ENCODE results near the gene RRM2. TPM values are rescaled to one million over a fixed set of nuclear protein-coding genes. Genes with fewer than 3 reads are reported as not detected.
"Not testable (repeated sequence)": the region's sequence is repeated elsewhere in the genome, so short reads cannot be mapped to it uniquely, and the experiment has no call there.

The RRM2 gene
- total RNA-seq, 1 experiment from 2014 or later: 223 TPM

DNA sequence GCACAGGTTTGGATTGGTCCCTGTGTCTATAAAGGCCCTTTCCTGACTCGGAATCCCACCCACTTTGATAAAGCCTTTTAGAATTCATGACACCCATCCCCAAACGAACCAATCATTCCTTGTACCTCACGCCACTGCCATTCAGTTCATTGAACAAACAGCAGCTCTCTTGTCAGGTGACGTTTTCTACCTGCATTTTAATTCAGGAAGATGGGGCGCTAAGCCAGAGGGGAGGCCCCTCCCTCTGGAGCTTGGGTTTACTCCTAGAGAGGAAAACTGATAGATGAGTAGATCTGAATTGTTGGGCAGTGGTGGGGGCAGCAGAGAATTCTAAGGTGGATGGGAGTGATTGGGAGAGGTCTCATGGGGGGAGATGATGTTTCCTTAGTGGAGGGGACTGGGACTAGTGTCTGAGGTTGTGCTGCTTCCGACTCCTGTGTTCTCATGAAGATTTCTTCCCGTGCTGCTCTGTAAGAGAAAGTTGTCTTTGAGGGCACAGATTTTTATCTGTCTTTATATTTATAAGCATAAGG is 9.6 kb downstream of the RRM2 start:
- DNase-seq (ENCODE audit: low spot score): no peak

- no peak for DNase-seq (ENCODE audit: low spot score)
Observed at GRCh38 chr2:10132596-10132995, 10.1 kb downstream of the RRM2 start.

DNA sequence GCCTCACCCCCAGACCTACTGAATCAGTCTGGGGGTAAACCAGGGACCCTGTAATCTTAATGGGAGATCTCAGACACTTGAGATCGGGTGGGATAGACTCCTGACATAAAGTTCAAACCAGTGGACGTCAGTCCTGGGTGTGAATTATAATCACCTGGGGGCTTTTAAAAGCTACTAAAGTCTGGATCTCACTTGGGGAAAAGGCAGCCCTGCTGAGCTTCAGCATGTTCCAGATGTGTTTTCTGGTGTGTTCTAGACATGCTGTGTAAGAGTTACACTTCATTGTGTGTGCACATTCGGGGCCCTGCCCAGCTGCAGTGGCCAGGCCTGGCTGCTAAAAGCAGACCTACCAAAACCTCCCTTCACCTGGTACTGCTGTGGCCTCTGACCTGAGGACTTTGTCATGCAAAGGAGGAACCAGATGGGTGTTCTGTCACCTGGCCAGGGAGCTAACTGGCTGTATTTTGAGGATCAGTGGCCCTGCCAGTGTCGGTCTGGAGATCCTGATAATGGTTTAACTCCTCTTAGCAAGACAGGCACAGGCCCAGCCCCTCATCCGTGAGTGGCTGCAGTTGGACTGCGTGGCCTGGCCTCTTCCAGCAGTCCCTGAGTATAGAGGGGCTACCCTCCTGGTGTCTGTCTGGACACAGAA is 10.6 kb downstream of the RRM2 start:
- no peak for DNase-seq (ENCODE audit: low spot score)

DNA sequence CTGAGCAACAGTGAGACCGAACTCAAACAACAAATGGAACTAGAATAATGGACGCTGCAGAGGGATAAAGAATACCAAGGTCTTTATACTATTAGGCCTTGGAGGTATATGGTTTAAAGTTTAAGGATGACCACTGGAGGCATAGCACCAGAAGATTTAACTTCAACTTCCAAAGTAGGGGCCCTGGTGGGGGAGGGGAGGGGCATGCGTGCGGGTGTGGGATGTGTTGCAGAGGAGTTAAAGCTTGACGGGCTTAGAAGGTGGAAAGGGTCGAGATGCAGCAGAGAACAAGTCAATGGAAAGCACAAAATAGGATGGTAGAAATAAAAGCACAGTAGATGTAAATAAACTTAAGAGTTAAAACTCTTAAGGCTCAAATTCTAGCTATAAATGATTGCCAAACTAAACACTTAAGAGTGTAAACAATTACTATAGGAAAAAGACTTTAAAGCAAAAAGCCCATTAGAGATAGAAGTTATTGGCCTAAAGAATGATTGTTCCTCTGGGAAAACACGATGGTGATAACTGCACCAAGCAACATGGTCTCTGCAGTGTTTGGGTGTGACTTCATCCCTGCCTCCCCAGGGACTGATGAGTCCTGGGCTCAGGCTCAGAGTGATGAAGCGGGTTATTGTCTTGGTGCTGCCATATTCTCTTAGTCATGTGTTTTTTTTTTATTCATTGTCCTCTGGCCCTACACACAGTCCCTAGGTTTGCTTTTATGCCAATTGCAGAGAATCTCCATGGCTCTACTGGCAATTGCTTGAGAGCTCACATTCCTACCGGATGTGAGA is 13.0 kb downstream of the RRM2 start:
- DNase-seq (ENCODE audit: low spot score): peak; percentile 22

GRCh38 chr2:10136101-10136934 is 13.8 kb downstream of the RRM2 start:
- peak; percentile 12 for DNase-seq (ENCODE audit: low spot score)

DNA sequence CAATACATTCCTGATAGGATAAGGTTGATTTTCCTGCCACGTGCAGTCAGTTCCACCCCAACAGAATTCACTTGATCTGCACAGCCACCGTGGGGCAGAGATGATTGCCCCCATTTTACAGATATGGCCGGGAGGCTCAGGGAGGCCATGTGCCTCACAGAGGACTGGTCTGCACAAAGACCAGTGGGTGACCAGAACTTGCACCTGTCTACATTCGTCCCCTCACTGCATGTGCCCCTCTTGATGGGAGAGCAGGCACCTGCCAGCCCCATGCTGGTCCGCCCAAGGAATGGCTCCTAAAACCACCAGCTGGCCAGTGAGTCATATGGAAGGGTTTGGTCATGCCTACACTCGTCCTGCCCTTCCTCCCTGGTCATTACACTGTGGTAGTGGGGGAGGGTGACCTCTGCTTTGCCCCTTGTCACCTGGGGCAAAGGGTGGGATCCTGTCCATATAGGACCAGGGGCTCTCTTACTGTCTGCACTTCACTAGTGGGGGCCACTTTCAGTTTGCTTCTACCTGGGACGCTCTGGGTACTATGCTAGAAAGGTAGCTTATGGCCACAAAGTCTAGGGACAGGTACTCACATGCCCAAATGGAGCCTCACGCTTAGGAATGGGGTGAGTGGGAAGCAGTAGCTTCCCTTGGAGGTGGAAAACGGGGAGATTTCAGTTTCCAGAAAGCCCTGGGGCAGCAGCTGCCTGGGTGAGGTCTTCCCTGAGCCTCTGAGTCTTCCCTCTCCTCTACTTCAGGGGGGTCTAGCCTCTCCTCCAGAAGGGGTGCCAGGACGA is 14.7 kb downstream of the RRM2 start:
- no peak for DNase-seq (ENCODE audit: low spot score)

DNA sequence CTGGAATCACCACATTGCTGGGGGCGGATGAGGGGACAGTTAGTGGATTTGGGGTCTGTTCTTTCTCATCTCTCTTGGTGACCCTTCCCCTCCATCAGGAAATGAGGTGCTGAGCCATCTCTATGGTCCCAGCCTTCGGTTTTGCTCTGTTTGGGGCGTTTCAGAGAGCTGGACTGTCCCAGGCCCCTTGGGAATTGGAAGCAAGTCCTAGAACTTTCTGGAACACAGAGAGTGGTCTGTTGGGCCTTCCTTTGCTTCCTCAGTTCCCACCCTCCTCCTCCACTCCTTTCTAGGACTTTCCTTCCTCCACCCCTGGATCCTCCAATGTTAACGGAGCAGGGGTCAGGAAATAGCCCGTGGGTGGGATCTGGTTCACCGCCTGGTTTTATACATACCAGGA is 17.0 kb downstream of the RRM2 start:
- DNase-seq (ENCODE audit: low spot score): no peak

DNA sequence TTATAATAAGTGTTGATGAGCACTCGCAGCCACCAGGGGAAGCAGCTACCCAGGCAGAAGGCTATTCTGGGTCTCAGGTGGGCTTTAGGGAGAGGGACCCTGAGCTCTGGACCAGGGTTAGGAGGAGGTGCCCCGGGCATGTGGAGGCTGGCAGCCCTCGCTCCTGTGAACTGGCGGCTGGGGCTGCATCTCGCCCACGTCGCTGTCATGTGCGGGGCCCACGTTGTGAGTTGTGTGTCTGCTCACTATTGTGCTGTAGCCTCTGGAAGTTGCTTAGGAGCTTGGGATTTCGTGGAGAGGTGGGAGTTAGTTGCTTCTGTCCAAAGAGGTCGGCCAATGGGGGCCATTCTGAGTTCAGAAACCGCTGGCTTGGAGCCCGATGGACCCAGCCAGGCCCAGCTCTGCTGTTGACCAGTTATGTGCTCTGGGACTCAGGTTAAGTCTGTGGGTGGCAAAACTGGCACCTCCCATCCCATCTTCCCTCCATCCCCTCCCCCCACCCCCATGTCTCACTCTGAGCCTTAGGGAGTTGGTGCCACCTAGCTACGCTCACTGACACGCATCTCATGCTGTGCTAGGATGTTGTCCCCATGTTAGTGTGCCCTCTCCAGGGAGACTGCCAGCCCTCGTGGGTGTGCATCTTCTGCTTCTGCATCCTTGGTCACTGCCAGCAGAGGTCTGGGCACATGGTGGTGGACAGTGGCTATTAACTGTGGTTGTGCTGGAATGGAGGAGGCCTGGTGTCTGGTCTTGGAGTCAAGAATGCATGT is 18.5 kb downstream of the RRM2 start:
- DNase-seq (ENCODE audit: low spot score): no peak

- DNase-seq (ENCODE audit: low spot score): no peak
Observed at GRCh38 chr2:10141736-10142639, 19.4 kb downstream of the RRM2 start.

- no peak for DNase-seq (ENCODE audit: low spot score)
Observed at GRCh38 chr2:10142640-10142965, 20.1 kb downstream of the RRM2 start.

DNA sequence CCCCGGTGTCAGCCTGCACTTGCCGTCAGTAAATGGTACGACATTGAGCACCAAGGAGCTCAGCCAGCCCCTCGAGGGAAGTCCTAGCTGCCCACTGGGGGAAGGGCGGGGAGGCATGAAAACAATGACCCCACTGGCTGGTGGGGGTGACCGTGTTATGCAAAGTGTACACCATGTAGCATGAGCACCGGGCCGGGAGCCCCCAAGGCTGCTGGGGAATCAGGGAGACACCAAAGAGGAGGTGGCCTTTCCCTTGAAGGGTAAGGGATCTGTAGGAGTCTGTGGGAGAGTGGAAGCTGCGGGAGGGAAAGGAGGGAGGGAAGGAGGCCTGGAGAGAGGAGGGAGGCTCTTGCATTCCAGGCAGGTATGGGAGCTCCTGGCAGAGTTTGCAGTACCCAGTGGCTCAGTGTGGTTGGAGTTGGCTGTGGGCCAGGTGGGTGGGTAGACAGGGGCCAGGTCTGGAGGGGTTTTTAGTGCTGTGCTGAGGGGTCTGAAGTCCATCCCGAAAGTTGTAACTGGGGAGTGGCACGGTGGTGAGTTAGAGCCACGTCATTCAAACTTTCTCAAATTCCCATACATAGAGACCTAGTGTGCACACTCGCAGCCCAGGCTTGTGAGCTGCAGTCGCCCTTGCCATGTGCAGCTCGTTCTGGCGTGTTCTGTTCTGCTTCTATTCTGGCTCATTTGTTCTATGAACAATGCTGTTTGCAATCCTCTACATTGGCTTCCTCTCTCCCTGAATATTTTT is 22.4 kb downstream of the RRM2 start:
- DNase-seq (ENCODE audit: low spot score): no peak

DNA sequence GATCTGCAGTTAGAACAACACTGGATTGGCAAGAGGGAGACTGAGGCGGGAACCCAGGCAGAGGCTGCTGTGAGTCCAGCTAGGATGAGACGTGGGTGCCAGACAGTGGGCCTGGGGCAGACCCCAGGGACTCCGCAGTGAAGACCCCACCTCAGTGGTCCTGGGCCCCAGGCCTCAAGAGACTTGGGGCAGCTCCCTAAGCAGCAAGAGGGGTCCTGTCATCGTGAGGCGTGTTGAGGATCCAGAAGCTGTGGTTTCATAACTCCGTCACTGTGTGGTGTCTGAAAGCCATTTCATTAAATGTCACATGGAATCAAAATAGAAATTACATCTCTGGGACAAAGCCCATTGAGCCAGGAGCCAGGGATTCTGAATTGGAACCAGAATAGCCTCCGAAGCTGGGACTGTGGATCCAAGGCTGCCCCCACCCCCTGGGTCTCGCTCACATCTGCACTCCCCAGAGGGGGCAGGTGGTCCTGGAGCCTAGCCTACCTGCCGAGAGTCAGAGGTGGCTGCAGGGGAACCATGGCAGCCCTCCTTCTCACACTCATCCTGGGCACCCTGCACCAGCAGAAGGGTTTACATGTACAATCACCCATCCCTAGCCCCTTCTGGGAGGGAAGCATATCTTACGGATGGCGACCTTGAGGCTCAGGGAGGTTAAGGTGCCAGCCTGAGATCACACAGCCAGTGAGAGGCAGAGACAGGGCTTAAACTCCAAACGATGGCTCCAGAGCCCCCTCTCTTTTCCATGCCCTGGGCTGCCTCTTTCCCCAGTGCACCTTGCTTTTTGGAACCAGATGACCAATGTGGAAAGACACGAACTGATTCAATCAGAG is 23.2 kb downstream of the RRM2 start:
- no peak for DNase-seq (ENCODE audit: low spot score)

DNA sequence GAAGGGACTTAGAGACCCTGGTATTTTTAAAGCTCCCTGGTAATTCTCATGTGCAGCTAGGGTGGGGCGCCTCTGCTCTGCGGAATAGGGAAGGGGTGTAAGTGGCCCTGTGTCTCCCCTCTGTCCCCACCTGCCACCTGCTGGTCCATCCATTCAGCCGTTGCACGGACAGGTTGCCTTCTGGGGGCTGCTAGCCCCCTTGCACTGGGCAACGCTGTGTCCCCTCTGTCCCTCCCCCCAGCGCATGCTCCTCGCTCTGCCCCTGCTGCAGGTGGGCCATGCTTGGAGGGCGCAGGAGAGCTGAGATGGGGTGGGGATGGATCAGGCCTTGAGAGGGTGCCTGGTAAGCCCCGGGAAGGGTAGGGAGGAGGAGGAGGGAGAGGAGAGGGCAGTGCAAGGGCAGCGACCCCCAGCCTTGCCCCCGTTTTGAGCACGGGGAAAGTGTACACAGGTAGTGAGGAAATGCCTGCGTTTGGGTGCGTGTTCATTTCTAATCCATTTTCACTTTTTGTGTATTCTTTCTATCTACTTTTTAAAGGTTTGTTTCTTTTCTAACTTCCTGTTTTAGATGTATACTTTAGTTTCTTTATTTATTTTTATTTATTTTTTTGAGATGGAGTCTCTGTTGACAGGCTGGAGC is 23.9 kb downstream of the RRM2 start:
- no peak for DNase-seq (ENCODE audit: low spot score)

DNA sequence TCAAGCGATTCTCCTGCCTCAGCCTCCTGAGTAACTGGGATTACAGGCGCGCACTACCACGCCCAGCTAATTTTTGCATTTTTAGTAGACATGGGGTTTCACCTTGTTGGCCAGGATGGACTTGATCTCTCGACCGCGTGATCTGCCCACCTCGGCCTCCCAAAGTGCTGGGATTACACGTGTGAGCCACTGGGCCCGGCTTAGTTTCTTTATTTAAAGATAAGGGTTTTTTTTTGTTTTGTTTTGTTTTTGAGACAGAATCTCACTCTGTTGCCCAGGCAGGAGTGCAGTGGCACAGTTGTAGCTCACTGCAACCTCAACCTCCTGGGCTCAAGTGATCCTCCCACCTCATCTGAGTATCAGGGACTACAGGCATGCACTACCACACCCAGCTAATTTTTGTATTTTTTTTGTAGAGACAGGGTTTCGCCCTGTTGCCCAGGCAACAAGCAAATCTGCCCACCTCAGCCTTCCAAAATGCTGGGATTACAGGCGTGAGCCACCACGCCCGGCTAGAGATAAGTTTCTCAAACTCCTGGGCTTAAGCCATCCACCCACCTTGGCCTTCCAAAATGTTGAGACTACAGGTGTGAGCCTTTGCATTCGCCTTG is 24.6 kb downstream of the RRM2 start:
- DNase-seq (ENCODE audit: low spot score): not testable (repeated sequence)

GRCh38 chr2:10148268-10148667 is 25.7 kb downstream of the RRM2 start:
- DNase-seq (ENCODE audit: low spot score): no peak

DNA sequence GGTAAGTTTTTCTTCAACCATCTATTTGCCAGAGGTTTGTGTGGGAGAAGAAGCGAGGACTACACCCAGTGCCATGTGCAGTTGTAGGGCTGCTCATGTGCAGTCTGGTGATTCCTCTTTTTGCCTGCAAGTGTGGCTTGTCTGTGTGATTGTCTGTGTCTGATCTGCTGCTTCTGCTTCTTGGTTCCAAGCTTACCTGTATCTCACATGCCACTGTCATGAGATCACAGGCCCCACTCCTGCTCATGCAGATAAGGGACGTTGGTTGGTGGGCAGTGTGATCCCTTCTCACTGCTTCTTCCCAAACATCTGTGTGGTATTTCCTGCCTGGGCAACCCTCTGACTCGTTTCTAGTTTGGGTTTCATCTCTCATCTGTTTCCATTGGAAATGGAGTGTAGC is 27.1 kb downstream of the RRM2 start:
- no peak for DNase-seq (ENCODE audit: low spot score)

- no peak for DNase-seq (ENCODE audit: low spot score)
Observed at GRCh38 chr2:10150436-10150835, 27.9 kb downstream of the RRM2 start.

Measured in HT-29 (cell line).